Smooth muscle cell (in vitro differentiated cells): Measurements from ENCODE around the gene ZNF611. TPM values are rescaled to one million over a fixed set of nuclear protein-coding genes. Genes with fewer than 3 reads are reported as not detected.
"Not testable (repeated sequence)": the region's sequence is repeated elsewhere in the genome, so short reads cannot be mapped to it uniquely, and the experiment has no call there.

Experiments used
- DNase-seq: peaks from one replicate; lab custom pipeline; 2025; ENCODE audit not compliant: unreplicated experiment; lab: John Stamatoyannopoulos, UW
- H2AFZ ChIP-seq: fragments of 200-600 bp; sonication (generic); 2 replicates; pipeline ENCODE4 v1.6.0; 2016; ENCODE audit warnings: antibody characterized with exemption, low read depth, mild to moderate bottlenecking
- H3F3A ChIP-seq: fragments of 200-600 bp; sonication (generic); 2 replicates; pipeline ENCODE4 v1.6.0; 2017; ENCODE audit warnings: antibody characterized with exemption, low read depth
- H3K27ac ChIP-seq: fragments of 200-600 bp; sonication (generic); 2 replicates; pipeline ENCODE4 v1.5.1; 2016; ENCODE audit warnings: low read depth, mild to moderate bottlenecking
- H3K27me3 ChIP-seq: fragments of 200-600 bp; sonication (generic); 2 replicates; pipeline ENCODE4 v1.6.1; 2016; ENCODE audit warnings: low read depth, mild to moderate bottlenecking
- H3K36me3 ChIP-seq: fragments of 200-600 bp; sonication (generic); 2 replicates; pipeline ENCODE4 v1.5.1; 2016; ENCODE audit warnings: low read depth
- H3K4me1 ChIP-seq: fragments of 200-600 bp; sonication (generic); 2 replicates; pipeline ENCODE4 v1.5.1; 2016; ENCODE audit warnings: low read depth
- H3K4me2 ChIP-seq: fragments of 200-600 bp; sonication (generic); 2 replicates; pipeline ENCODE4 v1.6.0; 2016; ENCODE audit warnings: mild to moderate bottlenecking
- H3K4me3 ChIP-seq: fragments of 200-600 bp; sonication (generic); 2 replicates; pipeline ENCODE4 v1.5.1; 2016; ENCODE audit warnings: mild to moderate bottlenecking
- H3K79me2 ChIP-seq: fragments of 200-600 bp; sonication (generic); 2 replicates; pipeline ENCODE4 v1.6.0; 2016; ENCODE audit warnings: low read depth, mild to moderate bottlenecking
- H3K9ac ChIP-seq: fragments of 200-600 bp; sonication (generic); 2 replicates; pipeline ENCODE4 v1.6.0; 2016; ENCODE audit warnings: low read depth
- H3K9me3 ChIP-seq: fragments of 200-600 bp; sonication (generic); replicated peaks from 2 replicates; pipeline ENCODE4 v1.5.1; 2016; ENCODE audit warnings: low read depth
- H4K20me1 ChIP-seq: fragments of 200-600 bp; sonication (generic); 2 replicates; pipeline ENCODE4 v1.6.0; 2016; ENCODE audit warnings: low read depth
- WGBS: methylation state at CpG from one replicate; pipeline ENCODE4 v1.1.7; 2016; ENCODE audit warnings: low lambda C conversion rate; 5-methylcytosine and 5-hydroxymethylcytosine counted together
- polyA plus RNA-seq: library from polyadenylated mRNA; unstranded; fragments of >200 nt; fragmentation: Nextera tagmentation; extraction: Ambion mirVana; gene quantifications from 2 replicates; pipeline ENCODE4 v1.2.1, GENCODE V29; 2016
- total RNA-seq: library from RNA; depleted of rRNA; stranded (reverse); fragments of >200 nt; gene quantifications from 2 replicates; pipeline ENCODE4 v1.2.3, GENCODE V29; 2014
- TF ChIP-seq, protein P1 (sequence below): fragments of 200-600 bp; sonication (generic); IDR thresholded peaks from 2 replicates; pipeline ENCODE4 v1.5.1; 2017; ENCODE audit warnings: borderline replicate concordance, mild to moderate bottlenecking, antibody characterized with exemption; ENCODE audit not compliant: insufficient read depth, poor library complexity, severe bottlenecking

The ZNF611 gene
- total and polyA plus RNA-seq, 2 experiments from 2014 or later = 10.1 to 15.3 TPM

DNA sequence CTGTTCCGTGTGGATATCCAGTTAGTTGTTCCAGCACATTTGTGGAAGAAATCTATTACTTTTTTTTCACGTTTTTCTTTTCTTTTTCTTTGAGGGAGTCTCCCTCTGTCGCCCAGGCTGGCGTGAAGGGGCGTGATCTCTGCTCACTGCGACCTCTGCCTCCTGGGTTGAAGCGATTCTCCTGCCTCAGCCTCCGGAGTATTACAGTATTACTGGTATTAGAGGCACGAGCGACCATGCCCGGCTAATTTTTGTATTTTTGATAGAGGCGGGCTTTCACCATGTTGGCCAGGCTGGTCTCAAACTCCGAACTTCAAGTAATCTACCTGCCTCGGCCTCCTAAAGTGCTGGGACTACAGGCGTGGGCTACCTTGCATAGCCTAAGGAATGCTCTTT, 43.6 kb downstream of the ZNF611 start:
- peaks cover 8% of the 10 kb centered on the region for H3K4me1 ChIP-seq
- peaks cover 10% of the 10 kb centered on the region for H3F3A ChIP-seq
- WGBS = 65% methylated on average over 15 of the region's 15 CpGs
- H3K4me3 ChIP-seq = peak overlapping the region; percentile 66
- H2AFZ ChIP-seq = peak overlapping the region; percentile 48
- H3K79me2 ChIP-seq = peaks cover 26% of the 10 kb centered on the region
- no peaks in the 10 kb centered on the region for H3K36me3 ChIP-seq
- no peaks in the 10 kb centered on the region for H3K27me3 ChIP-seq
- no peaks in the 10 kb centered on the region for H3K9me3 ChIP-seq
- TF ChIP-seq, protein P1, sequence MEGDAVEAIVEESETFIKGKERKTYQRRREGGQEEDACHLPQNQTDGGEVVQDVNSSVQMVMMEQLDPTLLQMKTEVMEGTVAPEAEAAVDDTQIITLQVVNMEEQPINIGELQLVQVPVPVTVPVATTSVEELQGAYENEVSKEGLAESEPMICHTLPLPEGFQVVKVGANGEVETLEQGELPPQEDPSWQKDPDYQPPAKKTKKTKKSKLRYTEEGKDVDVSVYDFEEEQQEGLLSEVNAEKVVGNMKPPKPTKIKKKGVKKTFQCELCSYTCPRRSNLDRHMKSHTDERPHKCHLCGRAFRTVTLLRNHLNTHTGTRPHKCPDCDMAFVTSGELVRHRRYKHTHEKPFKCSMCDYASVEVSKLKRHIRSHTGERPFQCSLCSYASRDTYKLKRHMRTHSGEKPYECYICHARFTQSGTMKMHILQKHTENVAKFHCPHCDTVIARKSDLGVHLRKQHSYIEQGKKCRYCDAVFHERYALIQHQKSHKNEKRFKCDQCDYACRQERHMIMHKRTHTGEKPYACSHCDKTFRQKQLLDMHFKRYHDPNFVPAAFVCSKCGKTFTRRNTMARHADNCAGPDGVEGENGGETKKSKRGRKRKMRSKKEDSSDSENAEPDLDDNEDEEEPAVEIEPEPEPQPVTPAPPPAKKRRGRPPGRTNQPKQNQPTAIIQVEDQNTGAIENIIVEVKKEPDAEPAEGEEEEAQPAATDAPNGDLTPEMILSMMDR = no peak
- H3K9ac ChIP-seq = peak overlapping the region; percentile 37
- no peak for DNase-seq
- H4K20me1 ChIP-seq = peaks cover 8% of the 10 kb centered on the region
- peak overlapping the region; percentile 92 for H3K4me2 ChIP-seq
- peak overlapping the region; percentile 86 for H3K27ac ChIP-seq

DNA sequence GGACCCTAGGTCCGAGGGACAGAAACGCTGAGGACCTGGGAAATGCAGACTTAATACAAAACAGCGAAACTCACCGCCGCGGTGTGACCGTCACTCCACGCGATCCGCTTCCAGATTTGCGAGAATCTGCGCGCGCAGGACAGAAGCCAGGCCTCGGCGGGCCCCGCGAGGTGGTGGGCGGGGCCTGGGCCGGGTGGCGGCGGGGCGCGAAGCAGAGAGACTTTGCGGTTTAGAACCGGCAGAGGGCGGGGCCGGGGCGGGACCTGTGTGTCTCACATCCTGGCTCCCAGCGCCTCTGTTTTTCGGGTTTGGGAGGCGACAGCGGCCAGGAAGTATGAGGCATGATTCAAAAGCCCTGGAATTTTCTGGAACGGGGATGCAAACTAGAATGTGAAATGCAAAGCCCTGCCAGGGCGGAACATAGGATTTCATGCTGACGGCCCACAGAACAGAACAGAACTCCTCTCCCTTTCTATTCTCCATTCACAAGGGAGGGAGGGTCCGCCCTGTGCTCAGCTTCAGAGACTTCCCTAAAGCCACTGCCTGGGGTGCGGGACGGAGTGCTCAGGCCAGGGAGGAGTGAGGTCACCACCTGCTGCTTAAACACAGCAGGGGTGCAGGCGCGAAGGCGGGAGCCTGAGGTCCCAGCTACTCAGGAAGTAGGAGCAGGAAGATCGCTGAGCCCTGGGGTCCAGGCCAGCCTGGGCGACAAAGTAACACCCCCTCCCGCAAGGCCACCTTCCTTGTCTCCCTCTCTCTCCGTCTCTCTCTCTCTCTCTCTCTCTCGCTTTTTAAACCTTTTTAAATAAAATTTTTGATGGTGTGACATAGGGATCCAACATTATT, 44.3 kb downstream of the ZNF611 start:
- Histone ChIP-seq H3K36me3 (no peaks in the 10 kb centered on the region), H4K20me1 (peaks cover 8% of the 10 kb centered on the region), H2AFZ (peak overlapping the region; percentile 58), H3K9ac (peak overlapping the region; percentile 45), H3K4me3 (peak overlapping the region; percentile 66), H3K9me3 (no peaks in the 10 kb centered on the region), H3K79me2 (peaks cover 32% of the 10 kb centered on the region), H3K4me2 (peak overlapping the region; percentile 92), H3K27ac (peak overlapping the region; percentile 86), H3F3A (peaks cover 10% of the 10 kb centered on the region), H3K27me3 (no peaks in the 10 kb centered on the region), H3K4me1 (peaks cover 8% of the 10 kb centered on the region)
- DNase-seq = peak; percentile 88
- TF ChIP-seq, protein P1 = no peak
- 4% methylated on average over 46 of the region's 47 CpGs for WGBS

DNA sequence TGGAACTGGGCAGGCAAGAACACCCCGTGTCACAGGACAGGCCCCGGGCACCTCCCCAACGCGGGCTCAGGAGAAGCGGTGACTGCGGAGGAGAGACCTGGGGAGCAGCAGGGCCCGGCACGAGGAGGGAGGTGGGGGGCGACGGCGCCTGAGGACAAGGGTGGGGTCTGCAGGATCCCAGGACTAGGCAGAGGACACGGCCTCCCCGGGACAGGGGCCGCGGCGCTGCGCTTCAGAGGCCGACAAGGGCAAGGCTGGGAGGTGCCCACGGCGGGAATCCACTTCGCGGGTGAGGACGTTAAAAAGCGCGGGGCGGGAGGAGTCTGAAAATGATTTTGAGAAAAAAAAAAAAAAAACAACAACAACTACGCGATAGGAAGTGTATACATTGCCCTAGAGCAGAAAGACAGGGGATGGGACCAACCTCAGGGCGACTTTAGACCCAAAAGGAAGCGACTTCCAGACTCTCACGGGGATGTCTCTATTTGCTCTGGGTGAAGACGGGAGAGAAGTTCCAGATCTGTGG, 44.9 kb downstream of the ZNF611 start:
- H3K27me3 ChIP-seq = no peaks in the 10 kb centered on the region
- H3K9ac ChIP-seq = peak overlapping the region; percentile 45
- H4K20me1 ChIP-seq = peaks cover 8% of the 10 kb centered on the region
- peaks cover 39% of the 10 kb centered on the region for H3K79me2 ChIP-seq
- DNase-seq = peak; percentile 21
- H3K4me2 ChIP-seq = peak overlapping the region; percentile 92
- H3K36me3 ChIP-seq = no peaks in the 10 kb centered on the region
- no peaks in the 10 kb centered on the region for H3K9me3 ChIP-seq
- H2AFZ ChIP-seq = peak overlapping the region; percentile 58
- TF ChIP-seq, protein P1 = no peak
- peaks cover 10% of the 10 kb centered on the region for H3F3A ChIP-seq
- peak overlapping the region; percentile 66 for H3K4me3 ChIP-seq
- peaks cover 8% of the 10 kb centered on the region for H3K4me1 ChIP-seq
- 2% methylated on average over 32 of the region's 32 CpGs for WGBS
- peak overlapping the region; percentile 86 for H3K27ac ChIP-seq

DNA sequence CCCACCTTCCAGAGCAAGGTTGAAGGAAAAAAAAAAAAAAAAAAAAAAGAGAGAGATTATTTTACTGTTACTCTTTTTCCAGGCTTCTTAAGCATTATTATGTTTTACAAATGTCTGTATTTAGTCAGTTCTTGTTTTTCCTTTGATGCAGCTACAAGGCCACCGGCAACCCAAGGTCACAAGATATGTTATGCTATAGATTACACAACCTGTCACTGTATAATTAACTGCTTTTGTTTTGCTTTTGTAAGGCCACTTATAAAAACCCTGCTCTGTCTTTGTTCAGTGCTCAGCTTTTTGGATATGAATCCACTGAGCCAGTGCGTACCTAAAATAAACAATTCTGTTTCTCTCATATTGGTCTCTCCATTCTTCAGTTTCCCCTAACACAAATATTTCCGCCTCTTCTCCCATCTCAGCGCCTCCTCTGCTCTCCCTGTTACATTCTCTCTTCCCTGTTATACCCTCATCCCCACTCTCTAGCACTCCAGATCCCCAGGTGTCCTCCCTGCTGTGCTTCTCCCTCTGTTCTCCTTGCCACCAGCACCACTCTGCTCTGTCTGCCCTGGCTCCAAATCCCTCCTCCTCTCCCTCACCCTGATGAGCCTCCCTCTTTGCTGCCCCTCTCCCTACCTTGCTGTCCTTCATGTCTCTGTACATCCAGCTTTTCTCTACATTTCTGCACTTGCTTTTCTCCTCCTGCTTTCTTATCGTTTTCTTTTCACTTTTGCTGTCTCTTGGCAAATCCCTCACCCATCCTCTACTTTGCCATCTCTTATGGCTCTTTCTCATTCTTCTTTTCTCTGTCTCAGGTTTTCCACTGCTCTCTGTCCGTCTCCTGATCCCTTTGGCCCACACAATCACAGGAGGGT, 45.7 kb downstream of the ZNF611 start:
- peaks cover 10% of the 10 kb centered on the region for H3F3A ChIP-seq
- H3K9me3 ChIP-seq, H3K36me3 ChIP-seq, H4K20me1 ChIP-seq, H3K27me3 ChIP-seq, H3K4me1 ChIP-seq, DNase-seq: not testable (repeated sequence)
- WGBS = 34% methylated on average over 6 of the region's 6 CpGs
- peak overlapping the region; percentile 45 for H3K9ac ChIP-seq
- H3K4me3 ChIP-seq = peak overlapping the region; percentile 66
- H2AFZ ChIP-seq = peak overlapping the region; percentile 58
- peaks cover 46% of the 10 kb centered on the region for H3K79me2 ChIP-seq
- H3K4me2 ChIP-seq = peak overlapping the region; percentile 92
- peak overlapping the region; percentile 86 for H3K27ac ChIP-seq
